GM18909 (cell line): ENCODE measurements around the gene HSF5.
"Not testable (repeated sequence)": the region's sequence is repeated elsewhere in the genome, so short reads cannot be mapped to it uniquely, and the experiment has no call there.

Experiments
- ATAC-seq: cut with Tn5 transposase; IDR thresholded peaks from one replicate; pipeline ENCODE4 v1.9.1; 2021; ENCODE audit warnings: mild to moderate bottlenecking; ENCODE audit not compliant: unreplicated experiment, poor library complexity

The HSF5 gene

GRCh38 chr17:58491510-58492045, 3.4 kb upstream of the HSF5 start:
- ATAC-seq: no peak

GRCh38 chr17:58488428-58488890, 251 bp upstream of the HSF5 start:
- no peak for ATAC-seq

- ATAC-seq: no peak
These were observed 3.6 kb downstream of the HSF5 start for GRCh38 chr17:58484600-58484999.

GRCh38 chr17:58481798-58482197, 6.4 kb downstream of the HSF5 start:
- not testable (repeated sequence) for ATAC-seq

GRCh38 chr17:58480090-58480489, 8.1 kb downstream of the HSF5 start:
- ATAC-seq: no peak

GRCh38 chr17:58476812-58477211, 11.4 kb downstream of the HSF5 start:
- no peak for ATAC-seq

GRCh38 chr17:58475985-58476384, 12.2 kb downstream of the HSF5 start:
- no peak for ATAC-seq

GRCh38 chr17:58470356-58470755, 17.9 kb downstream of the HSF5 start:
- no peak for ATAC-seq

- no peak for ATAC-seq
These were observed 19.3 kb downstream of the HSF5 start for GRCh38 chr17:58468944-58469343.

- ATAC-seq: no peak
These were observed 32.7 kb downstream of the HSF5 start for GRCh38 chr17:58455491-58455890.

GRCh38 chr17:58452738-58453137, 35.5 kb downstream of the HSF5 start:
- ATAC-seq: no peak

- no peak for ATAC-seq
These were observed 40.9 kb downstream of the HSF5 start for GRCh38 chr17:58447039-58447975.

- ATAC-seq: no peak
These were observed 42.1 kb downstream of the HSF5 start for GRCh38 chr17:58446086-58446485.

- ATAC-seq: no peak
These were observed 51.4 kb downstream of the HSF5 start for GRCh38 chr17:58436805-58437239.

- ATAC-seq: no peak
These were observed 52.0 kb downstream of the HSF5 start for GRCh38 chr17:58436245-58436644.

- no peak for ATAC-seq
These were observed 55.2 kb downstream of the HSF5 start for GRCh38 chr17:58432806-58433573.

GRCh38 chr17:58427807-58428206, 60.4 kb downstream of the HSF5 start:
- ATAC-seq: no peak

- no peak for ATAC-seq
These were observed 66.5 kb downstream of the HSF5 start for GRCh38 chr17:58421711-58422110.

GRCh38 chr17:58420827-58421226, 67.4 kb downstream of the HSF5 start:
- no peak for ATAC-seq

GRCh38 chr17:58417300-58418092, 70.7 kb downstream of the HSF5 start, which contains the start of gene RNF43:
TSS of gene RNF43 (minus strand) at chr17:58417534. CDS start at chr17:58415577, 1,957 bp downstream.
- peak; percentile 96 for ATAC-seq
